Activated CD8-positive, alpha-beta memory T cell treated with anti-CD3 and anti-CD28 coated beads, Interleukin-2, amount 50 U/mL, for 48 hours (primary cell): ENCODE measurements around the gene ATP5ME.

Experiments used
- DNase-seq: peaks from one replicate; pipeline ENCODE4 v3.0.0-alpha.2; 2020

The ATP5ME gene

GRCh38 chr4:632196-632790 is 41.8 kb downstream of the ATP5ME start:
- DNase-seq: no peak

GRCh38 chr4:630656-631055 is 43.4 kb downstream of the ATP5ME start:
- no peak for DNase-seq

- DNase-seq: no peak
Observed at GRCh38 chr4:629915-630641, 44.0 kb downstream of the ATP5ME start.

GRCh38 chr4:629636-629914 is 44.5 kb downstream of the ATP5ME start:
- no peak for DNase-seq

- no peak for DNase-seq
Observed at GRCh38 chr4:628821-629635, 45.0 kb downstream of the ATP5ME start.

- no peak for DNase-seq
Observed at GRCh38 chr4:628311-628741, 45.8 kb downstream of the ATP5ME start.

GRCh38 chr4:627347-628125 is 46.5 kb downstream of the ATP5ME start:
- no peak for DNase-seq

GRCh38 chr4:626201-627091 is 47.6 kb downstream of the ATP5ME start:
- no peak for DNase-seq

- DNase-seq: no peak
Observed at GRCh38 chr4:625631-626161, 48.4 kb downstream of the ATP5ME start.

GRCh38 chr4:624705-625590 is 49.1 kb downstream of the ATP5ME start, which contains the start of gene PDE6B:
TSS of gene PDE6B (plus strand) at chr4:625573. CDS start at chr4:625627, 54 bp downstream.
- no peak for DNase-seq

GRCh38 chr4:623914-624566 is 50.0 kb downstream of the ATP5ME start:
- no peak for DNase-seq

GRCh38 chr4:622996-623913 is 50.8 kb downstream of the ATP5ME start:
- no peak for DNase-seq
